Transverse colon (tissue), 4 donors: Measurements from ENCODE around the gene HSPH1. TPM values are rescaled to one million over a fixed set of nuclear protein-coding genes. Genes with fewer than 3 reads are reported as not detected.
A peak's percentile ranks its signal among the peaks of the same experiment; 100 is the strongest.

Source experiments
- DNase-seq: peaks from one replicate; pipeline ENCODE4 v3.0.0-alpha.2; 2019
- H3K27ac ChIP-seq, 4 donors: fragments of 200-600 bp; sonication (generic); 2 replicates each; pipeline ENCODE4 v1.5.1; 2016 to 2018; ENCODE audit warnings: inconsistent platforms in 4 of 4
- H3K27me3 ChIP-seq: fragments of 200-600 bp; sonication (generic); 2 replicates; pipeline ENCODE4 v1.5.1; 2017; ENCODE audit warnings: inconsistent platforms
- H3K36me3 ChIP-seq, 4 donors: fragments of 200-600 bp; sonication (generic); 2 replicates each; pipeline ENCODE4 v1.5.1; 2017 to 2019; ENCODE audit warnings: inconsistent platforms in 4 of 4
- H3K4me1 ChIP-seq, 4 donors: fragments of 200-600 bp; sonication (generic); 2 replicates each; pipeline ENCODE4 v1.5.1; 2017 to 2020; ENCODE audit warnings: inconsistent platforms in 4 of 4
- H3K4me3 ChIP-seq, 4 donors: fragments of 200-600 bp; sonication (generic); 1 replicate in 1 of 4; 2 replicates in 3 of 4; pipeline versions ENCODE4 v1.5.1 to v1.6.1; 2017 to 2019; ENCODE audit warnings: inconsistent platforms in 4 of 4
- H3K9me3 ChIP-seq, 2 donors: fragments of 200-600 bp; sonication (generic); 2 replicates each; pipeline ENCODE4 v1.5.1; 2017 to 2019; ENCODE audit warnings: inconsistent platforms in 2 of 2
- CTCF ChIP-seq, 5 experiments: fragments of 200-600 bp in 3 of 5; fragments of 450-650 bp in 2 of 5; sonication (generic) in 3 of 5; IDR thresholded peaks; 1 replicate in 2 of 5; 2 replicates in 3 of 5; pipeline ENCODE4 v1.5.1; 2016 to 2017; ENCODE audit warnings: antibody characterized with exemption in 5 of 5, inconsistent platforms in 3 of 5, mild to moderate bottlenecking in 2 of 5, moderate library complexity in 1 of 5
- EP300 ChIP-seq: sonication (generic); formaldehyde crosslinking; IDR thresholded peaks from one replicate; pipeline ENCODE4 v1.6.1; 2017; ENCODE audit warnings: antibody characterized with exemption, low read depth
- POLR2A ChIP-seq: fragments of 450-650 bp; IDR thresholded peaks from one replicate; pipeline ENCODE4 v1.6.1; 2016; ENCODE audit warnings: antibody characterized with exemption, mild to moderate bottlenecking, moderate library complexity
- POLR2AphosphoS5 ChIP-seq, 3 donors: sonication (generic); formaldehyde crosslinking; IDR thresholded peaks; one replicate each; pipeline ENCODE4 v1.6.1; 2016; ENCODE audit warnings: antibody characterized with exemption in 3 of 3
- WGBS, 2 donors: methylation state at CpG; one replicate each; pipeline ENCODE4 v1.1.5; 2018; ENCODE audit warnings: low coverage in 1 of 2; 5-methylcytosine and 5-hydroxymethylcytosine counted together
- in situ Hi-C, 4 donors: fragments of 200-750 bp; cut with MboI; loops; one replicate each; pipeline versions ENCODE4 v1.15.0 to v1.15.1; 2017; ENCODE audit warnings: low sequenced_read_pairs in 3 of 4, low pct_ligation_motif_present in 1 of 4, low pct_unique_long_range_greater_than_20kb in 1 of 4
- intact Hi-C: fragments of 100-400 bp; cut with DNase I; formaldehyde crosslinking; loops from one replicate; pipeline ENCODE4 v1.15.1; 2023; ENCODE audit warnings: low total_unique reads
- total RNA-seq, 4 donors: library from RNA; depleted of rRNA; stranded (reverse); fragments of >200 nt; gene quantifications; one replicate each; pipeline ENCODE4 v1.1.0, GENCODE V29; 2016

HSPH1 gene
- total RNA-seq, 4 donors from 2014 or later = 16.1 to 58.3 (median 30.7) TPM

- Histone ChIP-seq H3K4me1 (peaks cover 6 to 26% (median 12%) of the 10 kb centered on the region in 4 donors), H3K4me3 (no peak overlapping the region), H3K27me3 (no peaks in the 10 kb centered on the region), H3K27ac (peak overlapping the region in 3 of 4 donors; percentile 19 to 70 (median 21)), H3K9me3 (no peaks in the 10 kb centered on the region), H3K36me3 (no peaks in the 10 kb centered on the region)
- DNase-seq = no peak
- in situ Hi-C loops = no loop called here
- intact Hi-C loops = no loop called here
- TF ChIP-seq CTCF (IDR thresholded peaks at IDR 0.05) = no peak
- no peak for TF ChIP-seq POLR2AphosphoS5 (IDR thresholded peaks at IDR 0.05)
- TF ChIP-seq EP300 = no peak
- no peak for TF ChIP-seq POLR2A
- WGBS, 2 donors = 40 to 70% methylated on average over 7 to 15 of the region's 15 CpGs
Measured at GRCh38 chr13:31207661-31208552, 46.2 kb upstream of the HSPH1 start.

GRCh38 chr13:31204592-31204991 lies 42.9 kb upstream of the HSPH1 start:
- 63 to 79% methylated on average over 1 of the region's 1 CpG for WGBS, 2 donors
- intact Hi-C loops = no loop called here
- no peaks in the 10 kb centered on the region for H3K9me3 ChIP-seq
- H3K4me3 ChIP-seq = no peak overlapping the region
- no peaks in the 10 kb centered on the region for H3K36me3 ChIP-seq
- no peaks in the 10 kb centered on the region for H3K27me3 ChIP-seq
- in situ Hi-C loops = no loop called here
- no peak for DNase-seq
- peaks cover 6 to 33% (median 16%) of the 10 kb centered on the region in 4 donors for H3K4me1 ChIP-seq
- TF ChIP-seq CTCF (IDR thresholded peaks at IDR 0.05) = no peak
- no peak for TF ChIP-seq POLR2AphosphoS5 (IDR thresholded peaks at IDR 0.05)
- no peak for TF ChIP-seq EP300
- no peak for TF ChIP-seq POLR2A
- H3K27ac ChIP-seq = no peak overlapping the region

- H3K4me3 ChIP-seq = peak overlapping the region in 3 of 4 donors; percentile 88 to 95 (median 94)
- peak overlapping the region; percentile 95 to 99 (median 97) for H3K27ac ChIP-seq
- intact Hi-C loops (loop anchor here (2.0 kb wide), 1 partner anchor 39 kb away; no protein-coding TSS in a partner anchor), in situ Hi-C loops (no loop called here)
- no peak for TF ChIP-seq POLR2AphosphoS5 (IDR thresholded peaks at IDR 0.05)
- TF ChIP-seq EP300 = no peak
- TF ChIP-seq POLR2A = no peak
- TF ChIP-seq CTCF (IDR thresholded peaks at IDR 0.05) = no peak
- H3K27me3 ChIP-seq = no peaks in the 10 kb centered on the region
- 42 to 49% methylated on average over 7 of the region's 7 CpGs for WGBS, 2 donors
- H3K9me3 ChIP-seq = no peaks in the 10 kb centered on the region
- DNase-seq = no peak
- H3K36me3 ChIP-seq = no peaks in the 10 kb centered on the region
- peaks cover 3 to 15% (median 8%) of the 10 kb centered on the region in 4 donors for H3K4me1 ChIP-seq
Measured at GRCh38 chr13:31201341-31202031, 39.8 kb upstream of the HSPH1 start.

- in situ Hi-C loops = no loop called here
- H3K36me3 ChIP-seq = no peaks in the 10 kb centered on the region
- H3K27me3 ChIP-seq = no peaks in the 10 kb centered on the region
- no peak for TF ChIP-seq POLR2A
- TF ChIP-seq EP300 = no peak
- no peak for TF ChIP-seq CTCF (IDR thresholded peaks at IDR 0.05)
- TF ChIP-seq POLR2AphosphoS5 (IDR thresholded peaks at IDR 0.05) = no peak
- H3K27ac ChIP-seq = peak overlapping the region; percentile 95 to 99 (median 97)
- 0% methylated on average over 5 to 15 of the region's 34 CpGs for WGBS, 2 donors
- intact Hi-C loops = loop anchor here (2.0 kb wide), 1 partner anchor 38 kb away; no protein-coding TSS in a partner anchor
- DNase-seq = peak; percentile 63
- no peaks in the 10 kb centered on the region for H3K9me3 ChIP-seq
- peaks cover 3 to 15% (median 8%) of the 10 kb centered on the region in 4 donors for H3K4me1 ChIP-seq
- peak overlapping the region; percentile 86 to 95 (median 91) for H3K4me3 ChIP-seq
Measured at GRCh38 chr13:31200637-31200971, 38.9 kb upstream of the HSPH1 start.
